ENCODE data around the gene TNIP2. TPM values are rescaled to one million over a fixed set of nuclear protein-coding genes. Genes with fewer than 3 reads are reported as not detected.

The TNIP2 gene
- total and polyA plus RNA-seq, 9 donors = 6.4 to 43.2 (median 30.5) TPM

DNA sequence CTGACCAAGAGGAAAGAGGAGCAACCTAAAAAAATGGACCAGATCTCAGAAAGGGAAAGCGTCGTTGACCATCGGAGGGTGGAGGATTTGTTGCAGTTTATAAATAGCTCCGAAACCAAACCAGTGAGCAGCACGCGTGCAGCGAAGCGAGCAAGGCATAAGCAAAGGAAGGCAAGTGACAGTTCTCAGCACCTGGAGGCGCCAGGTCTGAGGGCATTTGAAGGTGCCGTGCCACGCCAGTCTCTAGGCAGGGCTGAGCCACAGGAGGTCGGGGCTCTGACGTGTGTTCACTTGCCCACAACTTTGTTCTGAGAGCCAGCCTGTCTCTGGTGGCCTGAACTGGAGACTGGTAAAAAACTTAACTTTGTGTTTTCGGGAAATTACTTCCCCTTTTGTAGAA, 59.7 kb downstream of the TNIP2 start:
- DNase-seq = no peak
- WGBS, 3 donors = 88 to 95% (median 92%) methylated on average over 14 of the region's 14 CpGs
- Histone ChIP-seq H3K27ac (no peak overlapping the region), H3K4me3 (no peak overlapping the region), H3K4me1 (ENCODE audit: insufficient read depth) (no peaks in the 10 kb centered on the region), H3K27me3 (no peaks in the 10 kb centered on the region), H3K9me3 (no peaks in the 10 kb centered on the region), H3K36me3 (no peaks in the 10 kb centered on the region)
- no peak for TF ChIP-seq POLR2A (IDR thresholded peaks at IDR 0.05)
- TF ChIP-seq, protein P1, sequence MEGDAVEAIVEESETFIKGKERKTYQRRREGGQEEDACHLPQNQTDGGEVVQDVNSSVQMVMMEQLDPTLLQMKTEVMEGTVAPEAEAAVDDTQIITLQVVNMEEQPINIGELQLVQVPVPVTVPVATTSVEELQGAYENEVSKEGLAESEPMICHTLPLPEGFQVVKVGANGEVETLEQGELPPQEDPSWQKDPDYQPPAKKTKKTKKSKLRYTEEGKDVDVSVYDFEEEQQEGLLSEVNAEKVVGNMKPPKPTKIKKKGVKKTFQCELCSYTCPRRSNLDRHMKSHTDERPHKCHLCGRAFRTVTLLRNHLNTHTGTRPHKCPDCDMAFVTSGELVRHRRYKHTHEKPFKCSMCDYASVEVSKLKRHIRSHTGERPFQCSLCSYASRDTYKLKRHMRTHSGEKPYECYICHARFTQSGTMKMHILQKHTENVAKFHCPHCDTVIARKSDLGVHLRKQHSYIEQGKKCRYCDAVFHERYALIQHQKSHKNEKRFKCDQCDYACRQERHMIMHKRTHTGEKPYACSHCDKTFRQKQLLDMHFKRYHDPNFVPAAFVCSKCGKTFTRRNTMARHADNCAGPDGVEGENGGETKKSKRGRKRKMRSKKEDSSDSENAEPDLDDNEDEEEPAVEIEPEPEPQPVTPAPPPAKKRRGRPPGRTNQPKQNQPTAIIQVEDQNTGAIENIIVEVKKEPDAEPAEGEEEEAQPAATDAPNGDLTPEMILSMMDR (IDR thresholded peaks at IDR 0.05) = no peak
- no peak for TF ChIP-seq EP300 (IDR thresholded peaks at IDR 0.05)
- intact Hi-C loops (cut with DNase I) = loop anchor here in 1 of 4 donors (1.0 kb wide), 1 partner anchor 18 kb away; no protein-coding TSS in a partner anchor

DNA sequence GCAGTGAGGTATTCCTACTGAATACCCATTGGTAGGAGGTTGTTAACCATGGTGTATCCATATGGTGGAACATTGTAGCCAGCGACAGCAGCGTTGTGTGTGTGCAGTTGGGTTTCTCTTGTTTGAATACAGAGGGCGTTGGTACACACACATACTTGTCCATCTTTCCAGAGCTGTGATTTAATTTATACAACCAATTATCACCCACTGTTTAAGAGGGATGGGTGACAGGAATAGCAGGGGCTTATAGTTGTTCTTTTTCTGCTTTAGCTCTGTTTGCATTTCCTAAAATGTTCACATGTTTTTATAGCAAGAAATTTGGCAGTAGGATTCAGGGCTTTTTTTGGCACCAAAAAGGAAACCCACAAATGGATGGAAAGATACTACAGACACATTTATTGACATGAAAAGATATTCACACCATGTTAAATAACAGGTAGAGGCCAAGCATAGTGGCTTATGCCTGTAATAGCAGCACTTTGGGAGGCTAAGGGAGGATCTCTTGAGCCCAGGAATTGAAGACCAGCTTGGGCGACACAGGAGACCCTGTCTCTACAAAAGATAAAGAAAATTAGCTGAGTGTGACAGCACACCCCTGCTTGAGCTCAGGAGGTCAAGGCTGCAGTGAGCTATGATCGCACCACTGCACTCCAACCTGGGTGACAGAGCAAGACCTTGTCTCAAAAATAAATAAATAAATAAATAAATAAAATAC, 60.6 kb downstream of the TNIP2 start:
- H3K27ac ChIP-seq = no peak overlapping the region
- H3K36me3 ChIP-seq = no peaks in the 10 kb centered on the region
- H3K4me1 ChIP-seq (ENCODE audit: insufficient read depth) = no peaks in the 10 kb centered on the region
- intact Hi-C loops (cut with DNase I) = loop anchor here in 1 of 4 donors (1.0 kb wide), 1 partner anchor 19 kb away; no protein-coding TSS in a partner anchor
- H3K9me3 ChIP-seq = no peaks in the 10 kb centered on the region
- H3K4me3 ChIP-seq = no peak overlapping the region
- 86 to 91% (median 88%) methylated on average over 5 of the region's 5 CpGs for WGBS, 3 donors
- TF ChIP-seq, protein P1 (IDR thresholded peaks at IDR 0.05) = no peak
- TF ChIP-seq POLR2A (IDR thresholded peaks at IDR 0.05) (no peak), EP300 (IDR thresholded peaks at IDR 0.05) (no peak)
- H3K27me3 ChIP-seq = no peaks in the 10 kb centered on the region
- DNase-seq = no peak

DNA sequence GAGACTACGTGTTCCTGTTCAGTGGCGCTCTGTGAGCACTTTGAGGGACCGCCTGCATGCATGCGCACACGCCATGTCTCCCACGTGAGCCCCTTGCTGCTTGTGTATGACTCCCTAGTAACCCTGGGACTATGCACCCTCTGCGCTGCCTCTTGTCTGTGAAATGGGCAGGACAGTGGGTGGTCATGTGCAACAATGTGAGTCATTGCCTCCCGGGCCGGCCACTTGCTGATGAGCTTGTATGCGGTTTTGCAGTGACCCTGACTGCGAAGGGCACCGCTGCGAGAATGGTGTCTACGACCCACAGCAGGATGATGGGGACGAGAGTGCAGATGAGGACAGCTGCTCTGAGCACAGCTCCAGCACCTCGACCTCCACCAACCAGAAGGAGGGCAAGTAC, 61.4 kb downstream of the TNIP2 start:
- TF ChIP-seq, protein P1 (IDR thresholded peaks at IDR 0.05) = no peak
- TF ChIP-seq POLR2A (IDR thresholded peaks at IDR 0.05) = no peak
- TF ChIP-seq EP300 (IDR thresholded peaks at IDR 0.05) = no peak
- Histone ChIP-seq H3K4me1 (ENCODE audit: insufficient read depth) (no peaks in the 10 kb centered on the region), H3K27ac (no peak overlapping the region), H3K27me3 (no peaks in the 10 kb centered on the region), H3K4me3 (no peak overlapping the region), H3K36me3 (no peaks in the 10 kb centered on the region), H3K9me3 (no peaks in the 10 kb centered on the region)
- DNase-seq = no peak
- WGBS, 3 donors = 86 to 88% (median 88%) methylated on average over 16 of the region's 16 CpGs
- intact Hi-C loops (cut with DNase I) = no loop called here

DNA sequence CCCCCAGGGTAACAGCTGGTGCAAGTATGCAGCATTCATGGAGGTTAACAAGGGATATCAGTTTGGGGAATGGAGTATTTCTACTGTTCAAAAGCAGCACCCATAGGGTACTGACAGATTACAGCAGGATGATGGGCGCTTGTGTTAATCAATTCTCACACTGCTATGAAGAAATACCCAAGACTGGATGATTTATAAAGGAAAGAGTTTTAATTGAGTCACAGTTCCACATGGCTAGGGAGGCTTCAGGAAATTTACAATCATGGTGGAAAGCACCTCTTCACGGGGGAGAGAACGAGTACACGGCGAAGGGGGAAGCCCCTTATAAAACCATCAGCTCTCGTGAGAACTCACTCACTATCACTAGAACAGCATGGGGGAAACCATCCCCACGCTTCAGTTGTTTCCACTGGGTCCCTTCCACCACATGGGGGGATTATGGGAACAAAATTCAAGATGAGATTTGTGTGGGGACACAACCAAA, 64.1 kb downstream of the TNIP2 start:
- Histone ChIP-seq H3K4me1 (ENCODE audit: insufficient read depth) (no peaks in the 10 kb centered on the region), H3K9me3 (no peaks in the 10 kb centered on the region), H3K36me3 (no peaks in the 10 kb centered on the region), H3K27me3 (no peaks in the 10 kb centered on the region), H3K27ac (no peak overlapping the region), H3K4me3 (no peak overlapping the region)
- TF ChIP-seq EP300 (IDR thresholded peaks at IDR 0.05) (no peak), POLR2A (IDR thresholded peaks at IDR 0.05) (no peak)
- TF ChIP-seq, protein P1 (IDR thresholded peaks at IDR 0.05) = no peak
- 88 to 94% (median 88%) methylated on average over 7 of the region's 7 CpGs for WGBS, 3 donors
- intact Hi-C loops (cut with DNase I) = no loop called here
- no peak for DNase-seq

Other genes starting within 250 kb of the TNIP2 start
- gene FAM193A, start 219.7 kb downstream of the TNIP2 start, total RNA-seq = 10 to 100 TPM; 18.5 to 39.1 (median 29.4) TPM
- 10 to 100 TPM; 16.0 to 18.9 TPM for gene FAM193A, start 219.7 kb downstream of the TNIP2 start, polyA plus RNA-seq
- gene SH3BP2, start 36.7 kb upstream of the TNIP2 start, total RNA-seq = 10 to 100 TPM; 13.6 to 46.9 (median 29.3) TPM
- gene SH3BP2, start 36.7 kb upstream of the TNIP2 start, polyA plus RNA-seq = 10 to 100 TPM in 1 of 2 donors, 1 to 10 TPM in 1; 5.3 to 18.3 TPM
- 100 to 1,000 TPM; 166 to 447 (median 389) TPM for gene ADD1, start 87.5 kb upstream of the TNIP2 start, total RNA-seq
- 100 to 1,000 TPM; 203 to 365 TPM for gene ADD1, start 87.5 kb upstream of the TNIP2 start, polyA plus RNA-seq
- gene NOP14, start 207.1 kb upstream of the TNIP2 start, total RNA-seq = 10 to 100 TPM; 13.6 to 39.7 (median 28.3) TPM
- gene NOP14, start 207.1 kb upstream of the TNIP2 start, polyA plus RNA-seq = 10 to 100 TPM; 18.3 to 30.9 TPM
- gene GRK4, start 207.2 kb upstream of the TNIP2 start, total RNA-seq = 10 to 100 TPM in 2 of 7 donors, 1 to 10 TPM in 5; 5.1 to 17.6 (median 6.9) TPM
- 1 to 10 TPM; 3.3 to 7.9 TPM for gene GRK4, start 207.2 kb upstream of the TNIP2 start, polyA plus RNA-seq

All from ovary (tissue), 9 donors.